Activated T-helper 1 cell treated with anti-CD3 and anti-CD28 coated beads, Interleukin-2, amount 50 U/mL, for 16 hours (primary cell): ENCODE measurements around the gene ZNF333.
"Not testable (repeated sequence)": the region's sequence is repeated elsewhere in the genome, so short reads cannot be mapped to it uniquely, and the experiment has no call there.

Source experiments
- DNase-seq, 2 donors: peaks; one replicate each; pipeline ENCODE4 v3.0.0-alpha.2; 2020; ENCODE audit warnings: low read depth in 1 of 2, low spot score in 1 of 2

Gene ZNF333

GRCh38 chr19:14767466-14767971, 77.7 kb downstream of the ZNF333 start:
- DNase-seq: no peak

- DNase-seq: no peak
Measured at GRCh38 chr19:14768001-14768400, 78.2 kb downstream of the ZNF333 start.

- DNase-seq: no peak
Measured at GRCh38 chr19:14769201-14769600, 79.4 kb downstream of the ZNF333 start.

GRCh38 chr19:14770136-14770535, 80.3 kb downstream of the ZNF333 start:
- no peak for DNase-seq

- no peak for DNase-seq
Measured at GRCh38 chr19:14770944-14771839, 81.3 kb downstream of the ZNF333 start.

- no peak for DNase-seq
Measured at GRCh38 chr19:14772467-14772866, 82.6 kb downstream of the ZNF333 start.

- DNase-seq: no peak
Measured at GRCh38 chr19:14772995-14773394, 83.1 kb downstream of the ZNF333 start.

GRCh38 chr19:14773722-14774121, 83.9 kb downstream of the ZNF333 start:
- DNase-seq: not testable (repeated sequence)

- DNase-seq: no peak
Measured at GRCh38 chr19:14774373-14774772, 84.5 kb downstream of the ZNF333 start.

GRCh38 chr19:14775326-14775725, 85.5 kb downstream of the ZNF333 start:
- DNase-seq: not testable (repeated sequence)

GRCh38 chr19:14775869-14776586, 86.2 kb downstream of the ZNF333 start:
- no peak for DNase-seq

GRCh38 chr19:14777645-14778044, 87.8 kb downstream of the ZNF333 start:
- not testable (repeated sequence) for DNase-seq

- not testable (repeated sequence) for DNase-seq
Measured at GRCh38 chr19:14778110-14778845, 88.4 kb downstream of the ZNF333 start, which contains the start of gene ADGRE2. Gene ADGRE2 (minus strand): TSS chr19:14778560. CDS start chr19:14776756, 1,804 bp downstream.

- DNase-seq: no peak
Measured at GRCh38 chr19:14779151-14779550, 89.3 kb downstream of the ZNF333 start.

GRCh38 chr19:14780622-14781225, 90.9 kb downstream of the ZNF333 start:
- DNase-seq: not testable (repeated sequence)

GRCh38 chr19:14781713-14782536, 92.1 kb downstream of the ZNF333 start:
- DNase-seq: not testable (repeated sequence)

- no peak for DNase-seq
Measured at GRCh38 chr19:14782626-14783409, 93.0 kb downstream of the ZNF333 start.
